ENCODE measurements around the gene DPYD. TPM values are rescaled to one million over a fixed set of nuclear protein-coding genes. Genes with fewer than 3 reads are reported as not detected.

The DPYD gene
- total RNA-seq, 1 donor, result 81.9 TPM

DNA sequence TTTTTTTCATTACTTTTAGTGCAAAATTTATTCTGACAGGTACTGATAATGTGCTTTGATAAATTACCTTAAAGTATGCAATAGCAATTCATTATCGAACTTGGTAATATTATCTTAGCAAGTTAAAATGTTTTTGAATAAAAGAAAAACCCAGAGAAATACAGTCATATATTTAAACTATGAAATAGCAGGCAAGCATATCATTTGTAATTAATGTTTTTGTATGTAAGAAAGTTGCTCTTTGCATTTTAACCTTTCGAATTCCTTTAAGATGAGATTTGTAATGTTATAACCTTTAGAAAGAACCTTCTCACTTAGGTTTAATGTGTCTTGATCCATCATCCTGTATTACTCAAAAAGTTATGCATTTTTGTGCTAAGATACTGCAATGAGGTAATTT lies 613.7 kb downstream of the DPYD start:
- H3K4me3 ChIP-seq (ENCODE audit: low read depth, low read length), result no peak overlapping the region
- DNase-seq (ENCODE audit: low read depth), result peak; percentile 22
- TF ChIP-seq, protein P1, sequence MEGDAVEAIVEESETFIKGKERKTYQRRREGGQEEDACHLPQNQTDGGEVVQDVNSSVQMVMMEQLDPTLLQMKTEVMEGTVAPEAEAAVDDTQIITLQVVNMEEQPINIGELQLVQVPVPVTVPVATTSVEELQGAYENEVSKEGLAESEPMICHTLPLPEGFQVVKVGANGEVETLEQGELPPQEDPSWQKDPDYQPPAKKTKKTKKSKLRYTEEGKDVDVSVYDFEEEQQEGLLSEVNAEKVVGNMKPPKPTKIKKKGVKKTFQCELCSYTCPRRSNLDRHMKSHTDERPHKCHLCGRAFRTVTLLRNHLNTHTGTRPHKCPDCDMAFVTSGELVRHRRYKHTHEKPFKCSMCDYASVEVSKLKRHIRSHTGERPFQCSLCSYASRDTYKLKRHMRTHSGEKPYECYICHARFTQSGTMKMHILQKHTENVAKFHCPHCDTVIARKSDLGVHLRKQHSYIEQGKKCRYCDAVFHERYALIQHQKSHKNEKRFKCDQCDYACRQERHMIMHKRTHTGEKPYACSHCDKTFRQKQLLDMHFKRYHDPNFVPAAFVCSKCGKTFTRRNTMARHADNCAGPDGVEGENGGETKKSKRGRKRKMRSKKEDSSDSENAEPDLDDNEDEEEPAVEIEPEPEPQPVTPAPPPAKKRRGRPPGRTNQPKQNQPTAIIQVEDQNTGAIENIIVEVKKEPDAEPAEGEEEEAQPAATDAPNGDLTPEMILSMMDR (IDR thresholded peaks at IDR 0.05; ENCODE audit: insufficient read depth, low read length), result no peak

DNA sequence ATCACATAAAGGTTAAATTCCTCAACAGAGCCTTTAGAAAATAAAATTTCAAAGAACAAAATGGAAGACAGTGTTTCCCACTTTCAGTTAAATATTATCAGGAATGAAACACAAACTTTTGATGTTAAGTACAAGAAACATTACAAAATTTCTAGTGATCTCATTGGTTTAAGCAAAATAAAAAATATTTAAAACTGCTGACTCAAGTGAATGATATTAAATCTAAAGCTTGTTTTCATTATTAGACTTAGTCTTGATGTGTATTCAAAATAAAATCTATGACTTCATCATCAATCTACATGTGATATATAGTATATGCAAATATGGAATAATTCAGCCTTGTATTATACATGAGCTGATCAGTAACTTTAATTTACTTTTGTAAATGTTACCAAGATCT lies 614.3 kb downstream of the DPYD start:
- DNase-seq (ENCODE audit: low read depth), result no peak
- TF ChIP-seq, protein P1 (IDR thresholded peaks at IDR 0.05; ENCODE audit: insufficient read depth, low read length), result no peak
- H3K4me3 ChIP-seq (ENCODE audit: low read depth, low read length), result no peak overlapping the region

DNA sequence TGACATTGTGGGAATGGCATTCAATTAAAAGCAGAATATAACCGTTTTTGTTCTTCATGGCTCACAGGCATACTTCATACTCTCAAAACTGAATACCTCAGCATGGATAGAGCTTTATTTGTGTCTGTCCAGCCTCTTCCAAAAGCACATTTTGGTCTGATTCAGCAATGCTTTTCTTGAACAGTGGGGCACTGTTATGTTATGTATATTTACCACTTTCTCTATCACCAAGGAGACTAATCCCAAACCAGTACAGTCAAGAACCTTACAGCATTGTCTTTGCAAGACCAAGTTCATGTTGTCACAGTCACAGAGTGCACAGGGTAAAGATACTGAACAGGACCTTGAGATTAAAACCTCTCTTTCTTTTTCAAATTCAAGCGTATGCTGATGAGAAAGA lies 616.5 kb downstream of the DPYD start:
- TF ChIP-seq, protein P1 (IDR thresholded peaks at IDR 0.05; ENCODE audit: insufficient read depth, low read length), result no peak
- no peak overlapping the region for H3K4me3 ChIP-seq (ENCODE audit: low read depth, low read length)
- no peak for DNase-seq (ENCODE audit: low read depth)

DNA sequence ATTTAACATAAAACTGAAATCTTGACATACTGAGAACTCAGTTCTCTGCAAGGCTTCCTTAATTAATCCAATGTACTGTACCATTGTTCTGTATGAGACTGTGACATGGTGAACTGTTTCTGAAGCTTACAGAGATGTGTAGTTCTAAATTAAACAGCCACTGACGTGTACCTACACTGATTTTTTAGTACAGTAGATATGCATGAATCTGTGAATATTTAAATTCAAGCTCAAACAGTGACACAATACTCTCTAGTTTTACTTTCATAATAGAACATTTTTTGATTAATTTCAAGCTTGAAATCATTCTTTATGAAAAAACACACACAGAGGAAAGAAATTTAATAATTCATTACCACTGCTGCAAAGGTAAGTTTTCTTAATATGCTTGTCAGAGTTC lies 621.9 kb downstream of the DPYD start:
- TF ChIP-seq, protein P1 (IDR thresholded peaks at IDR 0.05; ENCODE audit: insufficient read depth, low read length), result no peak
- no peak overlapping the region for H3K4me3 ChIP-seq (ENCODE audit: low read depth, low read length)
- DNase-seq (ENCODE audit: low read depth), result no peak

DNA sequence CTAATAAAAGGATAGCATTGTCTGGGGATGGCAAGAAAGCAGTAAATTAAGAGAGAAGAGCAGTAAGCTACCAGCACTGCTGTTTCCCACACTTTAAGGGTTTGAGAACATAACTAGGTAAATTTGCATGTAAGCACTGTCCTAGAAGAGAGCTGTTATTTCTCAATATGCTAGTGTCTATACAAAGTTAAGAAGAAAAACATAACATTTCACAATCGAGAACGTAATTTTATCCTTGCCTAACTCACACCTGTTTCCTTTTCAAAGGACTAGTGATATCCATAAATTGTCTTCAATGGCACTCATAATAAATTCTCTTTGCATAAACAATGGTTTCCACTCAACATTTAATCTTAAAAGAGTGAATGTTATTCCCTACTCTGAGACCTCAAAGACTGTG lies 623.2 kb downstream of the DPYD start:
- TF ChIP-seq, protein P1 (IDR thresholded peaks at IDR 0.05; ENCODE audit: insufficient read depth, low read length), result no peak
- no peak overlapping the region for H3K4me3 ChIP-seq (ENCODE audit: low read depth, low read length)
- DNase-seq (ENCODE audit: low read depth), result no peak

DNA sequence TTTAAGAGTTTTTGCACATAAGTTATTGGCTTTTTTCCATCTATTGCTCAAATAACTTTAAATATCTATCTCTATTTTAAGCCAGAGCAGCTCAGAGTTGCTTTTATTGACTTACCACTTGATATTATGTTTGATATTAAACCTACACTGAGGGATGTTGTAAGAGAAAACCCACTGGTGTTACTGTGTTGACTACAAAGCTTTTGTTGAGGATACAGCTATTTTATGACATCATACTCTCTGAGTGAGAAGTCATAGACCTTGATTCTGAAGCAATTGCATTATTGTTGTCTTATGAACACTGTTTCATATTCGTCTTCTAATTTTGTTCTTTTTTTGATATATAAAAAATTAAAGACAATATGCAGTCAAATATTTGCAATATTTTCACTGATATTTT lies 638.9 kb downstream of the DPYD start:
- TF ChIP-seq, protein P1 (IDR thresholded peaks at IDR 0.05; ENCODE audit: insufficient read depth, low read length), result no peak
- no peak for DNase-seq (ENCODE audit: low read depth)
- no peak overlapping the region for H3K4me3 ChIP-seq (ENCODE audit: low read depth, low read length)

DNA sequence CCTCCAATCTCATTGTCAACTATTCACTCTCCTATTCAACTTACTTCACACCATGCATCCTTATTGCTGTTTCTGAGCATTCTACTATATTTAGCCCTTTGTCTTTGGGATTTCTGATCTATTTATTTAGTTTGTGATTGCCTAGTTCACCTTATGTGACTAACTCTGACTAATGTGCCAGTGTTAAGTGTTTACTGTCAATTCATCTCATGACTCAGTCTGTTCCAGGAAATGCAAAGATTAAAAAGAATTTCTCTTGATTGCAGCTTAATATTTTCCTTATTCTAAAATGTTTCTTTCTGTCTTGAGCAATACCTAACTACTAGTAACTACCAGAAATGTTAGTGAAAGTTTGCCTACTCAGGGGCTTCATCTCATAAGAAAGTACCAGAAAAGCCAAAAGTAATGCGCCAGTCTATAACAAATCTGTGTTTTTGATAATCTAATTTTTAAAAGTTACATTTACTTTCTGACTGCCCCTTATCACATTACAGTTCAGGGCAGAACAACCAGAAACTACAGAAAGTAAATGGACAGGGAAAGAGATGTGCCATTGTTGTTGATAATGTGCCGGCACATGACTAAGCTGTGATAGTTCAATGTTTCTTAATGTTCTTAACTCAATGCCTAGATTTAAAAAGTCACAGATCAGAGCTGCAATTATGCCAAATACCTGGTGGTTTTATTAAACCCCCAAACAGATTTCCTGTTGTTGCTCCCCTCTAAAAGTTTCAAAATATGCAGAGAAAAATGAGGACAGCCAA lies 642.8 kb downstream of the DPYD start:
- peak; percentile 87 for DNase-seq (ENCODE audit: low read depth)

More for the DNA sequence above, 642.8 kb downstream of the DPYD start:
- no peak overlapping the region for H3K4me3 ChIP-seq (ENCODE audit: low read depth, low read length)
- TF ChIP-seq, protein P1 (IDR thresholded peaks at IDR 0.05; ENCODE audit: insufficient read depth, low read length), result no peak
